HUES64 (cell line): ENCODE results near the gene TRPC4AP.
"Not testable (repeated sequence)": the region's sequence is repeated elsewhere in the genome, so short reads cannot be mapped to it uniquely, and the experiment has no call there.

Source experiments
- H3K27ac ChIP-seq: 2 replicates; pipeline ENCODE4 v1.7.0; 2013; ENCODE audit warnings: low read depth, low read length, inconsistent platforms
- H3K27me3 ChIP-seq: 2 replicates; pipeline ENCODE4 v1.6.1; 2013; ENCODE audit warnings: mild to moderate bottlenecking, low read length; ENCODE audit not compliant: insufficient read depth
- H3K36me3 ChIP-seq: 2 replicates; pipeline ENCODE4 v1.6.1; 2013; ENCODE audit warnings: mild to moderate bottlenecking, low read length; ENCODE audit not compliant: insufficient read depth
- H3K4me1 ChIP-seq: 2 replicates; pipeline ENCODE4 v1.6.1; 2013; ENCODE audit warnings: mild to moderate bottlenecking, low read length, moderate library complexity; ENCODE audit not compliant: insufficient read depth
- H3K4me3 ChIP-seq: 2 replicates; pipeline ENCODE4 v1.5.1; 2013; ENCODE audit warnings: mild to moderate bottlenecking, low read length, moderate library complexity
- H3K9ac ChIP-seq: 2 replicates; pipeline ENCODE4 v1.6.1; 2013; ENCODE audit warnings: mild to moderate bottlenecking, low read depth, low read length
- H3K9me3 ChIP-seq: 2 replicates; pipeline ENCODE4 v1.6.1; 2013; ENCODE audit warnings: low read depth, low read length; ENCODE audit not compliant: insufficient read depth
- WGBS: fragments of 150-250, 120-280 bp; methylation state at CpG from one replicate; pipeline ENCODE4 v1.1.7; 2013; ENCODE audit warnings: missing lambda C conversion rate; 5-methylcytosine and 5-hydroxymethylcytosine counted together

Gene TRPC4AP

DNA sequence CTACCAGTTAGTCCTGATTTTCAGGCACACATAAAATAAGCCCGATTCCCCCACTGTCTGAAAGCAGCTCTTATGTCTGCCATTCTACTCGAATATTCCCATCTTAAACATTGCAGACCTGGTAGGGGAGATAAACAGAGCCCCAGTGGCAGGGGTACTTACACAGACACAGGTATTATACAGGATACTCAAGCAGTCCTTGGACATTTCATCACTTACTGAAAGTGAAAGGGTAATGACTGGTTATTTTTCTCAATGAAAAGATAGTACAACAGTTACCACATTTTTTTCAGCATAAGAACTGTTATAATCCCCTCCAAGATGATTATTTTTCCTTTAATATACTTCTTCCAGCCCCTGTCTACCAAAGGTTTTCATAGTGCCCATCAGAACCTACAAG lies 37.8 kb downstream of the TRPC4AP start:
- H3K36me3 ChIP-seq = peaks cover 33% of the 10 kb centered on the region
- H3K4me3 ChIP-seq = no peak overlapping the region
- H3K27ac ChIP-seq = no peak overlapping the region
- no peaks in the 10 kb centered on the region for H3K27me3 ChIP-seq
- no peaks in the 10 kb centered on the region for H3K4me1 ChIP-seq
- no peak overlapping the region for H3K9ac ChIP-seq
- 83% methylated on average over 2 of the region's 2 CpGs for WGBS
- no peaks in the 10 kb centered on the region for H3K9me3 ChIP-seq

DNA sequence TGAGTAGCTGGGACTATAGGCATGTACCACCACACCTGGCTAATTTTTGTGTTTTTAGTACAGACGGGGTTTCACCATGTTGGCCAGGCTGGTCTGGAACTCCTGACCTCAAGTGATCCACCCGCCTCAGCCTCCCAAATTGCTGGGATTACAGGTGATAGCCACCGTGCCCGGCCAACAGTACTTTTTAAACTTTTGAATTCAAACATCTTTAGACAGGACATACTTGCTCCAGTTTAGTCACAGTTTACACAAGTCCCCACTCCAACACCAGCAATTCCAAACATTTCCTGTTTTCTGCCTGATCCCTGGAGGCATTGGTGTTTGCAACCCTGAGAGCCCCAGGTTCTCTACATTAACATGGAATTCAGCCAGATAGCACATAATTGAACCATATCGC lies 40.0 kb downstream of the TRPC4AP start:
- H3K27ac ChIP-seq = not testable (repeated sequence)

DNA sequence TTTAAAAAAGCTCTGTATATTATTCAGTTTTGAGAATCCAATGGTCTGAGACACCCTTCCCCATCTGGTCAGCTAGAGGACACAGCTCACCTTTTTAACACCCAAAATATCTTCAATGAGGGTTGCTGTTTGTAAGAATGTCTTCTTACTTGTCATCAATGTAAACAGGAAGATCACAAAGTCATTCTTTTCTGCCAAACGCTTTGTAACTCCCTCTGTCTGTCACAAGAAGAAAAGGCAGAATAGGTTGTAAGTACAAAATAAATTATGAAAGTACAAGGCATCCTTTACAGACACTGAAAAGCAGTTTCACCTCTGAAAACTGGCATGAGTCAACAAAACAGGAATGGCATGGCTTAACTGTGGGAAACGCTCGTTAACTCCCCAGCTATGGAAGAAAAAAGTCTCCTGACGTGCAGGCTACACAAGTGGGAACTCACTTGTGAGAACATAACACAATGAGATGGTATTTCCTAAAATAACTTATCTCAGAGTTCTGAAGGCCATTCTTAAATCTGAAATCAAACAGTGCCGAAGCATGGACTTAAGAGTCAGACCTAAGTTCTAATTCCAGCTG lies 42.7 kb downstream of the TRPC4AP start:
- H3K4me3 ChIP-seq = no peak overlapping the region
- H3K9me3 ChIP-seq = no peaks in the 10 kb centered on the region
- H3K36me3 ChIP-seq = peaks cover 56% of the 10 kb centered on the region
- H3K9ac ChIP-seq = no peak overlapping the region
- WGBS = 97% methylated on average over 5 of the region's 5 CpGs
- H3K27ac ChIP-seq = no peak overlapping the region
- H3K4me1 ChIP-seq = no peaks in the 10 kb centered on the region
- H3K27me3 ChIP-seq = no peaks in the 10 kb centered on the region

More for the DNA sequence above, 40.0 kb downstream of the TRPC4AP start:
- not testable (repeated sequence) for H3K27me3 ChIP-seq, H3K9ac ChIP-seq, H3K9me3 ChIP-seq, H3K4me3 ChIP-seq, H3K4me1 ChIP-seq
- peaks cover 53% of the 10 kb centered on the region for H3K36me3 ChIP-seq
- WGBS = 94% methylated on average over 4 of the region's 5 CpGs

DNA sequence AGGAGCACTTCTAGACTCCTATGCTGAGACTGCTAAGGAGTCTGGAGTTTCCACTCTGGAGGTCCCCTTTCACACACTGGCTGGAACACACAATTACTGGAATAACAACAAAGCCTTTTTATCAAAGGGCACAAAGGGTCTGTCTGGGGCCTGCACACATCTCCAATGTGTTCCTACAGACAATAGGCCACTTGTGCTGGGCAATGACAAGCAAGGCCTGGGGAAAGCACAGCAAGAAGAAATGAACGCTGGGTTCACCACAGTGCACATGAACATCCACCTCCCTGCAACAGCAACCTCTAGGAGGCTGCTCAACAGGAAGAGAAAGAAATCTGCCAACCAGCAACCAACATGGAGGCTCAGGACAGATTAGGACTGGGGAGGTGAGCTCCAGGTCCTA lies 43.9 kb downstream of the TRPC4AP start:
- no peaks in the 10 kb centered on the region for H3K9me3 ChIP-seq
- 89% methylated on average over 1 of the region's 1 CpG for WGBS
- H3K9ac ChIP-seq = no peak overlapping the region
- H3K27ac ChIP-seq = no peak overlapping the region
- no peaks in the 10 kb centered on the region for H3K4me1 ChIP-seq
- H3K36me3 ChIP-seq = peaks cover 58% of the 10 kb centered on the region
- H3K4me3 ChIP-seq = no peak overlapping the region
- H3K27me3 ChIP-seq = no peaks in the 10 kb centered on the region

DNA sequence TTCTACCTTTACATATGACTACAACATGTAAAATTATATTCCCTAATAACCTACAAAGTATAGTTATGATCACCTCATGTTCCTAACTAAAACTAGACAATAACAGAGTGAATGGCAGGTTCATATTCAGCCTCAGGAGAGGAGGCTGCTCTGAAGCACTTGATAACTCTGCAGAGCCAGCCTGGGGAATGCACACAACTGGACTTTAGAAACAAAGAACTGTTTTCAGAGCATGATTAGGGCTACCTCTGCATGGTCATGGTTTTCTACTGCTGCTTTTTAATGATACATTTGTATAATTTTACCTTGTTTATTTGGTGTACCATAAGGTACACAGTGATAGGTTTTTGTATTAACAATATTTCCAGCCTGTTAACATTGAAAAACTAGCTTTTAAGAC lies 50.3 kb downstream of the TRPC4AP start:
- Histone ChIP-seq H3K9me3 (no peaks in the 10 kb centered on the region), H3K4me3 (no peak overlapping the region), H3K27me3 (no peaks in the 10 kb centered on the region), H3K27ac (no peak overlapping the region), H3K36me3 (peaks cover 77% of the 10 kb centered on the region), H3K9ac (no peak overlapping the region), H3K4me1 (no peaks in the 10 kb centered on the region)

DNA sequence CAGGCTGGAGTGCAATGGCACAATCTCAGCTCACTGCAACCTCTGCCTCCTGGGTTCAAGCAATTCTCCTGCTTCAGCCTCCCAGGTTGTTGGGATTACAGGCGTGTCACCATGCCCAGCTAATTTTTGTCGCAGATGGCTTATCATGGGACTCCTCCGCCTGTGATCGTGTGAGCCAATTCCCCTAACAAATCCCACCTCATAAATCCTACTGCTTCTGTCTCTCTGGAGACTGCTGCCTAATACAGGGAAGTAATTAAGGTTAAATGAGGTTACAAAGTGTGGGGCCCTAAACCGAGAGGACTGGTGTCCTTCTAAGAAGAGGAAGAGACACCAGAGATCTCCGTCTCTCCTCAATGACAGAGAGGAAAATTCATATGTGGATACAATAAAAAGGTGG lies 52.0 kb downstream of the TRPC4AP start:
- H3K27ac ChIP-seq = no peak overlapping the region
- H3K4me3 ChIP-seq = no peak overlapping the region
- H3K36me3 ChIP-seq = peaks cover 72% of the 10 kb centered on the region
- H3K4me1 ChIP-seq = no peaks in the 10 kb centered on the region
- H3K9ac ChIP-seq = no peak overlapping the region
- no peaks in the 10 kb centered on the region for H3K27me3 ChIP-seq
- H3K9me3 ChIP-seq = no peaks in the 10 kb centered on the region
- WGBS = 94% methylated on average over 6 of the region's 6 CpGs

DNA sequence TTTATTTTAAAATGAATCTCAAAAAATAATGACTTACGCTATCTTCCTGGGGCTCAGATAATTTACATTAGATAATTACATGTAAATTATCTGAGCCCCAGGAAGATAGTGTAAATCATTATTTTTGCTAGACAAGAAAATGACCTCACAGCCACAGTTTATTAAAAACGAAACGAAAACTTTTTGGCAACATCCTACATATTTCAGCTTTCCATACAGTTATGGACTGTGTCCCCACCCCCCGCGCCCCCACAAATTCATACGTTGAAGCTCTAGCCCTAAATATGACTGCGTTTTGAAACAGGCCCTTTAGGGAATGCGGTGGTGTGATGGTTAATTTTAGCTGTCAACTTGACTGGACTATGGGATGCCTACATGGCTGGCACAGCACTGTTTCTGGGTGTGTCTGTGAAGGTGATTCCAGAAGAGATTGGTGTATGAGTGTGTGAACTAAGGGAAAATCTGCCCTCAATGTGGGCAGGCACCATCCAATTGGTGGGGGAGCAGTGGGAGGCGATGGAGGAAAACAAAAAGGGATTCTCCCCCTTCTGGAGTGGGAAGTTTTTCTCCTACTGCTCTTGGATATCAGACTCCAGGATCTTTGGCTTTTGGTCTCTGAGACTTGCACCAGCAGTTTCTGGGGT lies 52.6 kb downstream of the TRPC4AP start:
- H3K4me1 ChIP-seq = no peaks in the 10 kb centered on the region
- WGBS = 95% methylated on average over 8 of the region's 9 CpGs
- H3K9ac ChIP-seq = no peak overlapping the region
- no peaks in the 10 kb centered on the region for H3K27me3 ChIP-seq
- H3K9me3 ChIP-seq = no peaks in the 10 kb centered on the region
- H3K4me3 ChIP-seq = no peak overlapping the region
- H3K27ac ChIP-seq = no peak overlapping the region
- H3K36me3 ChIP-seq = peaks cover 75% of the 10 kb centered on the region

DNA sequence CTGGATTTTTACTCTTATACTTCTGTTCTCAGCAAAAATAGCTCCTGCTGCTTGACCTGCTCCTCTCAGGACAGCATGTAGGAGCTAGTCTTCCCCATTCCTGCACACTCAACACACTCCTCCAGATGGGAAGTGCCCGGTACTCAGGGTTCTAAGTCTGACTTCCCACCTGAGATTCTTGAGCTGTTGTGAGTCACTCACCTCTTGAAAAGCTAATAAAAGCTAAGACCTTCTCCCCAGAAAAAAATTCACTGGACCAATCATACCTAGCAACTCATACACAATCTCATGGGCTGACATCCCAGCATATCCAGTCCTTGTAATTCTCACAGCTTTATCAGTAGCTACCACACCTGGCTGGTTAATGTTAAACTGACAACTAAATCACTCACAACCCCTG lies 53.5 kb downstream of the TRPC4AP start:
- Histone ChIP-seq H3K27me3 (no peaks in the 10 kb centered on the region), H3K4me3 (no peak overlapping the region), H3K27ac (no peak overlapping the region), H3K36me3 (peaks cover 75% of the 10 kb centered on the region), H3K9me3 (no peaks in the 10 kb centered on the region), H3K9ac (no peak overlapping the region), H3K4me1 (no peaks in the 10 kb centered on the region)
- 93% methylated on average over 1 of the region's 1 CpG for WGBS

DNA sequence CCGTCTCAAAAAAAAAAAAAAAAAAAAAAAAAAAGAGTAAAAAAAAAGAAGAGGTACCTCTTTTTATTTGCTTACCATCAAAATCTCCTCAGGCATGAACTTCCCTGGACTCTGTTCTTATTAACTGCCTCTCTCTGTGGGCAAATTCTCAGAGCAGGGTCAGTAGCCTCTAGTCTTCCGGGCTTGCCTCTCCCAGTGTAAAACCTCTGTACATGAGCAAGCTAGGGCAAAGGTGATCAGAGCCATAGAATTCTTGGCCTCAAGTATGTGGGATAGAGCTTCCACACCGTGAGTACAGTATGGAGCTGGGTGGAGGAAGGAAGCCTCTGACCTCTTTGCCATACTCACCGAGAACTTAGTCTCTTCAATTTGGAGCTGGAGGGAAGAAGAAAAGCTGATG lies 58.5 kb downstream of the TRPC4AP start:
- Histone ChIP-seq H3K4me1 (no peaks in the 10 kb centered on the region), H3K9me3 (no peaks in the 10 kb centered on the region), H3K4me3 (no peak overlapping the region), H3K27me3 (no peaks in the 10 kb centered on the region), H3K9ac (no peak overlapping the region), H3K27ac (no peak overlapping the region), H3K36me3 (peaks cover 74% of the 10 kb centered on the region)
- 96% methylated on average over 3 of the region's 4 CpGs for WGBS

DNA sequence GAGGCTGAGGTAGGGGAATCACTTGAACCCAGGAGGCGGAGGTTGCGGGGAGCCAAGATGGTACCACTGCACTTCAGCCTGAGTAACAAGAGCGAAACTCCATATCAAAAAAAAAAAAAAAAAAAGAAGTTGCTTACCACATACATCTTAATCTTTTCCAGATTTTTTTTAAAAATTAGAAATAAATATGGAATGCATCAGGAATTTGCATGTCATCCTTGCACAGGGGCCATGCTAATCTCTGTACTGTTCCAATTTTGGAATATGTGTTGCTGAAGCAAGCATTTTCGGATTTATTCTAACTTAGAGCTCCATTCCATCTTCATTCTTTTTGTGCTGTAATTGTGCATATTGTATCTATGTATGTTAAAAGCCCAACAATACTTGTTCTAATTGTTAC lies 62.5 kb downstream of the TRPC4AP start:
- H3K27ac ChIP-seq = no peak overlapping the region
- peaks cover 80% of the 10 kb centered on the region for H3K36me3 ChIP-seq
- H3K9me3 ChIP-seq = no peaks in the 10 kb centered on the region
- no peaks in the 10 kb centered on the region for H3K27me3 ChIP-seq
- H3K9ac ChIP-seq = no peak overlapping the region
- WGBS = 98% methylated on average over 4 of the region's 4 CpGs
- H3K4me3 ChIP-seq = no peak overlapping the region
- no peaks in the 10 kb centered on the region for H3K4me1 ChIP-seq

DNA sequence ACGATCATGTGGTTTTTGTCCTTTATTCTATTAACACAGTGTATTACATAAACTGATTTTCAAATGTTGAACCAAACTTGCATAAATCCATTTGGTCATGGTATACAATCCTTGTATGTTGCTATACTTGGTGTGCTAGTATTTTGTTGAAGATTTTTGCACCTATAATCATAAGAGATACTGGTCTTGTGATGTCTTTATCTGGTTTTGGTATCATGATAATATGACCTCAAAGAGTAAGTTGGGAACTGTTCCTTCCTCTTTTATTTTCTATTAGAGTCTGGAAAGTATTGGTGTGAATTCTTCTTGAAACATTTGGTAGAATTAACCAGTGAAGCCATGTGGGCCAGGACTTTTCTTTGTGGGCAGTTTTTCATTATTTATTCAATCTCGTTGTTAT lies 65.3 kb downstream of the TRPC4AP start:
- Histone ChIP-seq H3K27me3 (no peaks in the 10 kb centered on the region), H3K4me3 (no peak overlapping the region), H3K9me3 (no peaks in the 10 kb centered on the region), H3K4me1 (no peaks in the 10 kb centered on the region), H3K9ac (no peak overlapping the region), H3K36me3 (peaks cover 78% of the 10 kb centered on the region), H3K27ac (no peak overlapping the region)
- WGBS = 100% methylated on average over 1 of the region's 2 CpGs

DNA sequence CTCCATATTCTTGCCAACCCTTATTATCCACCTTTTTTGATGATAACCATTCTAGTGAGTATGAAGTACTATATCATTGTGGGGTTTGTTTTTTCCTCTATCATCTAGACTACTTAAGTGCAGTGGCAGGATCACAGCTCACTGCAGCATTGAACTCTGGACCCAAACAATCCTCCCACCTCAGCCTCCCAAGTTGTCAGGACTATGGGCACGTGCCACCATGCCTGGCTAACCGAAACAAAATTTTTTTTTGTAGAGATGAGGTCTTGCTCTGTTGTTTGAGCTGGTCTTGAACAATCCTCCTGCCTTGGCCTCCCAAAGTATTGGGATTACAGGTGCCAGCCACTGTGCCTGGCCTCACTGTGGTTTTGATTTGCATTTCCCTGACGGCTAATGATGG lies 67.5 kb downstream of the TRPC4AP start:
- Histone ChIP-seq H3K9ac (no peak overlapping the region), H3K27me3 (no peaks in the 10 kb centered on the region), H3K27ac (no peak overlapping the region), H3K4me3 (no peak overlapping the region), H3K9me3 (no peaks in the 10 kb centered on the region), H3K4me1 (no peaks in the 10 kb centered on the region), H3K36me3 (peaks cover 75% of the 10 kb centered on the region)
- WGBS = 100% methylated on average over 3 of the region's 3 CpGs
